ENCODE measurements around the gene IER3. TPM values are rescaled to one million over a fixed set of nuclear protein-coding genes. Genes with fewer than 3 reads are reported as not detected.

IER3 gene
- total RNA-seq, 1 experiment from 2014 or later = 82.4 TPM

- CTCF ChIA-PET = interaction anchor here (0.6 to 6.0 kb wide), 8 partner anchors 11 to 254 kb away, joined by 3 to 54 read pairs (median 10); partner anchors contain the start of gene DHX16
- H3K4me3 Mint-ChIP-seq = peak overlapping the region; percentile 99
- no peaks in the 10 kb centered on the region for H3K9me3 Mint-ChIP-seq
- H3K27ac Mint-ChIP-seq = peak overlapping the region; percentile 100
- H3K4me1 Mint-ChIP-seq = peaks cover 55% of the 10 kb centered on the region
- no peak for ATAC-seq
- peaks cover 55% of the 10 kb centered on the region for H3K36me3 Mint-ChIP-seq
- H3K27me3 Mint-ChIP-seq (ENCODE audit: low read depth) = no peaks in the 10 kb centered on the region
- POLR2A ChIA-PET = interaction anchor here (0.6 to 2.0 kb wide), 8 partner anchors 17 to 106 kb away, joined by 3 to 8 read pairs (median 4); partner anchors contain the start of genes DHX16 and IER3
- DNase-seq (ENCODE audit: low spot score) = peak; percentile 54
- TF ChIP-seq ZNF416 (CRISPR knock-in tag; IDR thresholded peaks at IDR 0.05) (peak; percentile 83; the same call in 1 of the 2 replicates), ZNF512 (CRISPR knock-in tag; IDR thresholded peaks at IDR 0.05; ENCODE audit: borderline replicate concordance) (no peak), EMX1 (CRISPR knock-in tag; IDR thresholded peaks at IDR 0.05) (no peak), NR2C2 (CRISPR knock-in tag; IDR thresholded peaks at IDR 0.05) (no peak), FOXK1 (CRISPR knock-in tag; IDR thresholded peaks at IDR 0.05) (no peak), MLX (CRISPR knock-in tag; IDR thresholded peaks at IDR 0.05) (no peak), ATF3 (CRISPR knock-in tag; conservative IDR thresholded peaks at IDR 0.05) (no peak), ZNF671 (CRISPR knock-in tag; IDR thresholded peaks at IDR 0.05) (peak; percentile 78), MXD4 (CRISPR knock-in tag; IDR thresholded peaks at IDR 0.05; ENCODE audit: borderline replicate concordance) (no peak), ERG (CRISPR knock-in tag; IDR thresholded peaks at IDR 0.05) (peak; percentile 49; the same call in 1 of the 2 replicates), HMGA2 (CRISPR knock-in tag; IDR thresholded peaks at IDR 0.05) (no peak), CTCF (IDR thresholded peaks at IDR 0.05) (no peak), AR (CRISPR knock-in tag; IDR thresholded peaks at IDR 0.05) (peak; percentile 62; the same call in 1 of the 2 replicates), JAZF1 (CRISPR knock-in tag; IDR thresholded peaks at IDR 0.05) (no peak), GABPB1 (CRISPR knock-in tag; IDR thresholded peaks at IDR 0.05) (no peak), HMGXB4 (CRISPR knock-in tag; IDR thresholded peaks at IDR 0.05) (0 out of 2 replicates have a peak, but pooled peaks have one; percentile 23), CBFB (CRISPR knock-in tag; IDR thresholded peaks at IDR 0.05; ENCODE audit: low read depth) (no peak), JUN (CRISPR knock-in tag; IDR thresholded peaks at IDR 0.05) (no peak; the same call in 1 of the 2 replicates), NR3C1 (CRISPR knock-in tag; conservative IDR thresholded peaks at IDR 0.05; ENCODE audit: low read depth) (no peak), FOXP1 (CRISPR knock-in tag; IDR thresholded peaks at IDR 0.05; ENCODE audit: borderline replicate concordance) (no peak), NFYB (CRISPR knock-in tag; conservative IDR thresholded peaks at IDR 0.05; ENCODE audit: low read depth) (no peak), TEAD4 (CRISPR knock-in tag; IDR thresholded peaks at IDR 0.05) (no peak), USF2 (CRISPR knock-in tag; IDR thresholded peaks at IDR 0.05) (no peak), KAT7 (CRISPR knock-in tag; IDR thresholded peaks at IDR 0.05; ENCODE audit: borderline replicate concordance) (no peak)
Observed at GRCh38 chr6:30720738-30721197, 23.6 kb downstream of the IER3 start.

Measured in WTC11 (cell line).